ENCODE results near the gene LMBRD2.
"Not testable (repeated sequence)": the region's sequence is repeated elsewhere in the genome, so short reads cannot be mapped to it uniquely, and the experiment has no call there.

Gene LMBRD2

GRCh38 chr5:36150676-36151433 is 832 bp downstream of the LMBRD2 start:
- Mint-ChIP-seq H3K27me3 (no peaks in the 10 kb centered on the region), H3K36me3 (ENCODE audit: low read depth) (peaks cover 31% of the 10 kb centered on the region), H3K9me3 (no peaks in the 10 kb centered on the region), H3K27ac (peak overlapping the region; percentile 85), H3K4me1 (ENCODE audit: low read depth) (peaks cover 66% of the 10 kb centered on the region), H3K4me3 (peak overlapping the region; percentile 91)

DNA sequence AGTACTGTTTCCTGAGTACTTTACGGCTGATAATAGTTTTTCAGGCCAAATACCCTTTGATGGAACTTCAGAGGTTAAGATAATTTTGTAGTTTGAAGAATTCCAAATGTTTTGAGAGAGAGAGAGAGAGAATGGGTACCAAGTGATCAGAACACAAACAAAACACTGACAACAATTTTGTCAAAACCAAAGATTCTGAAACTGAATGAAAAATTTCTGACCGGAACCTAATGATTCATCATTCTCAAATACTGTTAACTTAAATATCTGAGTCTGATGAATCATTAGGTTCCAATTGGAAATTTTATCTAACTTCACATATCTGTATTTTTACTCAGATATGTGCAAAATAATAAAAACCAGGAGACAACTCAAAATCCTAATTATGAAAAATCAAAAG is 4.0 kb downstream of the LMBRD2 start:
- Mint-ChIP-seq H3K9me3 (no peaks in the 10 kb centered on the region), H3K4me3 (no peak overlapping the region), H3K4me1 (ENCODE audit: low read depth) (peaks cover 37% of the 10 kb centered on the region), H3K27me3 (no peaks in the 10 kb centered on the region), H3K36me3 (ENCODE audit: low read depth) (peaks cover 7% of the 10 kb centered on the region), H3K27ac (no peak overlapping the region)

DNA sequence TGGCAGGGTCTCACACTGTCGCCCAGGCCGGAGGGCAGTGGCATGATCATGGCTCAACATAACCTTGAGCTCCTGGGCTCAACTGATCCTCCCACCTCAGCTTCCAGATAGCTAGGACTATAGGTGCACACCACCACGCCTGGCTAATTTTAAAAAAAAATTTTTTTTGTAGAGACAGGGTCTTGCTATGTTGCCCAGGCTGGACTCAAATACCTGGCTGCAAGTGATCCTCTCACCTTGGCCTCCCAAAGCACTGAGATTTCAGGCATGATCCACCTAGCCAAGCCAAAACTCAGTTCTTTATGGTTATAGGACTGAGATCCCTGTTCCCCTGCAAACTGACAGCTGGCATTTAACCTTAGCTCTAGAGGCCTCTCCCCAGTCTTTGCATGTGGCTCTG is 5.3 kb downstream of the LMBRD2 start:
- H3K27ac Mint-ChIP-seq: no peak overlapping the region
- peaks cover 4% of the 10 kb centered on the region for H3K36me3 Mint-ChIP-seq (ENCODE audit: low read depth)
- H3K4me1 Mint-ChIP-seq (ENCODE audit: low read depth): peaks cover 34% of the 10 kb centered on the region
- no peaks in the 10 kb centered on the region for H3K9me3 Mint-ChIP-seq
- no peak overlapping the region for H3K4me3 Mint-ChIP-seq
- no peaks in the 10 kb centered on the region for H3K27me3 Mint-ChIP-seq

GRCh38 chr5:36145311-36145710 is 6.4 kb downstream of the LMBRD2 start:
- peaks cover 13% of the 10 kb centered on the region for H3K36me3 Mint-ChIP-seq (ENCODE audit: low read depth)
- no peak overlapping the region for H3K27ac Mint-ChIP-seq
- H3K4me1 Mint-ChIP-seq (ENCODE audit: low read depth): peaks cover 27% of the 10 kb centered on the region
- no peak overlapping the region for H3K4me3 Mint-ChIP-seq
- no peaks in the 10 kb centered on the region for H3K9me3 Mint-ChIP-seq
- no peaks in the 10 kb centered on the region for H3K27me3 Mint-ChIP-seq

GRCh38 chr5:36138900-36139683 is 12.6 kb downstream of the LMBRD2 start:
- Mint-ChIP-seq H3K27me3 (no peaks in the 10 kb centered on the region), H3K4me1 (ENCODE audit: low read depth) (no peaks in the 10 kb centered on the region), H3K9me3 (peaks cover 5% of the 10 kb centered on the region), H3K4me3 (no peak overlapping the region), H3K27ac (no peak overlapping the region), H3K36me3 (ENCODE audit: low read depth) (peaks cover 57% of the 10 kb centered on the region)

- Mint-ChIP-seq H3K9me3 (peaks cover 5% of the 10 kb centered on the region), H3K27ac (no peak overlapping the region), H3K36me3 (ENCODE audit: low read depth) (peaks cover 66% of the 10 kb centered on the region), H3K4me3 (no peak overlapping the region), H3K4me1 (ENCODE audit: low read depth) (no peaks in the 10 kb centered on the region), H3K27me3 (no peaks in the 10 kb centered on the region)
Measured at GRCh38 chr5:36136581-36136980, 15.1 kb downstream of the LMBRD2 start.

GRCh38 chr5:36135988-36136387 is 15.7 kb downstream of the LMBRD2 start:
- Mint-ChIP-seq H3K4me1 (ENCODE audit: low read depth) (no peaks in the 10 kb centered on the region), H3K36me3 (ENCODE audit: low read depth) (peaks cover 68% of the 10 kb centered on the region), H3K4me3 (no peak overlapping the region), H3K27me3 (no peaks in the 10 kb centered on the region), H3K27ac (no peak overlapping the region), H3K9me3 (peaks cover 5% of the 10 kb centered on the region)

- H3K27me3 Mint-ChIP-seq; H3K27ac Mint-ChIP-seq; H3K4me3 Mint-ChIP-seq; H3K4me1 Mint-ChIP-seq (ENCODE audit: low read depth); H3K9me3 Mint-ChIP-seq: not testable (repeated sequence)
- peaks cover 65% of the 10 kb centered on the region for H3K36me3 Mint-ChIP-seq (ENCODE audit: low read depth)
Measured at GRCh38 chr5:36133009-36133408, 18.7 kb downstream of the LMBRD2 start.

GRCh38 chr5:36129666-36130065 is 22.0 kb downstream of the LMBRD2 start:
- peaks cover 55% of the 10 kb centered on the region for H3K36me3 Mint-ChIP-seq (ENCODE audit: low read depth)
- H3K4me1 Mint-ChIP-seq (ENCODE audit: low read depth): peaks cover 18% of the 10 kb centered on the region
- H3K27ac Mint-ChIP-seq, H3K27me3 Mint-ChIP-seq, H3K9me3 Mint-ChIP-seq, H3K4me3 Mint-ChIP-seq: not testable (repeated sequence)

GRCh38 chr5:36128795-36129194 is 22.9 kb downstream of the LMBRD2 start:
- Mint-ChIP-seq H3K27me3 (no peaks in the 10 kb centered on the region), H3K9me3 (peaks cover 8% of the 10 kb centered on the region), H3K36me3 (ENCODE audit: low read depth) (peaks cover 58% of the 10 kb centered on the region), H3K27ac (no peak overlapping the region), H3K4me3 (no peak overlapping the region), H3K4me1 (ENCODE audit: low read depth) (peaks cover 18% of the 10 kb centered on the region)

DNA sequence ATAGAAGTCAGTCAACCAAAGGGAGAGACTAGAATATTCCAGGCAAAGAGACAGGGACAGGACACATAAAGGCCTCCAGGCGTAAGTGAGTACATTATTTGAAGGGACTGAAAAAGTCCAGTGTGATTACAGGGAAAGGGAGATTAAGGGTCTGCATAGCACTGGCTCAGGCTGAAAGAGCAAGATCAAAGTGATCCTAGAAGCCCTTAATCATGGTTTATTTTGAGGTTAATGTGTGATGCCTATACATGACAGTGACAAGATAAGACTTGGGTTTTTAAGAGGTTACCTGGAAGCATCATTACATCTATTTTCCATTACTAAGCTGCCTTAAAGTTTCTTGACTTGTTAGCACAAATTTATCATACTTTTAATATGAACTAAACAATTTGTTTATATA is 25.8 kb downstream of the LMBRD2 start:
- Mint-ChIP-seq H3K4me3 (no peak overlapping the region), H3K27me3 (no peaks in the 10 kb centered on the region), H3K36me3 (ENCODE audit: low read depth) (peaks cover 45% of the 10 kb centered on the region), H3K27ac (no peak overlapping the region), H3K4me1 (ENCODE audit: low read depth) (peaks cover 18% of the 10 kb centered on the region), H3K9me3 (peaks cover 8% of the 10 kb centered on the region)

DNA sequence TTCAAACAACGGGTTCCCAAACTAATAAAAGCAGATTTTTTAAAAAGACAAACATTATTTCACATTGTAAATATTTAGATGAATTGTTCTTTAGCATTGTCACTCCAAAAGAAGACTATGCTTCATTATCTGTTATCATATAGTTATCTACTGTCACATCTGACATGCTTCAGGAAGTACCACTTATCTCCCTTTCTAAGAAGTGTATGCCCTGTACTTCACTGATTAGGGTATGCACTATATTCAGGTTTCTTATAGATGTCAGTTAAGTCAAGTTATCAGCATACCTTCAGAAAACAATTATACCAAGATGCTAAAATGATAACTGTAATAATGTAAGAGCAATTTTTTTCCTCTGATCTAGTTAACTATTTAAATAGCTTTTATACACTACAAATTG is 40.4 kb downstream of the LMBRD2 start:
- H3K4me1 Mint-ChIP-seq (ENCODE audit: low read depth): no peaks in the 10 kb centered on the region
- H3K9me3 Mint-ChIP-seq: no peaks in the 10 kb centered on the region
- H3K36me3 Mint-ChIP-seq (ENCODE audit: low read depth): peaks cover 50% of the 10 kb centered on the region
- H3K27ac Mint-ChIP-seq: no peak overlapping the region
- no peaks in the 10 kb centered on the region for H3K27me3 Mint-ChIP-seq
- H3K4me3 Mint-ChIP-seq: no peak overlapping the region

- no peaks in the 10 kb centered on the region for H3K9me3 Mint-ChIP-seq
- no peak overlapping the region for H3K27ac Mint-ChIP-seq
- H3K4me1 Mint-ChIP-seq (ENCODE audit: low read depth): no peaks in the 10 kb centered on the region
- H3K27me3 Mint-ChIP-seq: no peaks in the 10 kb centered on the region
- peaks cover 47% of the 10 kb centered on the region for H3K36me3 Mint-ChIP-seq (ENCODE audit: low read depth)
- no peak overlapping the region for H3K4me3 Mint-ChIP-seq
Measured at GRCh38 chr5:36108758-36109460, 42.8 kb downstream of the LMBRD2 start.

DNA sequence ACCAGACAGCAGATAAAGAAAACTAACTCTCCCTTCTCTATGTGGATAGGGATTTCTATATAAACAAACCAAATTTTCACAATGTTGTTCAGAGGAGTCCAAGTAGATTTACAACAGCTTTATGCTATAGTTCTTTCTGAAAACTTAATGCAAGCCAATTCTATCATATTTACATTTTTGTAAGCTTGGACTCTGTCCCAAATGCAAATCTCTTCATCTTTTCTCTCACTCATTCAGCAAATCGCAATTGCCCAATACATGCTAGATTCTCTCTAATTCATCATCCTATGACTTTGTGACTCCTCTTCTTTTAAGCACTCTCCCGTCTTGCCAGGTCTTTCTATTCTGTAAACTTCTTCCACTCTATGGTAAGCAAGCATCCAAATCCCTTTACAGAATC is 45.9 kb downstream of the LMBRD2 start:
- H3K4me3 Mint-ChIP-seq: no peak overlapping the region
- H3K27ac Mint-ChIP-seq: no peak overlapping the region
- H3K9me3 Mint-ChIP-seq: no peaks in the 10 kb centered on the region
- no peaks in the 10 kb centered on the region for H3K27me3 Mint-ChIP-seq
- peaks cover 45% of the 10 kb centered on the region for H3K36me3 Mint-ChIP-seq (ENCODE audit: low read depth)
- H3K4me1 Mint-ChIP-seq (ENCODE audit: low read depth): no peaks in the 10 kb centered on the region

- Mint-ChIP-seq H3K27me3 (no peaks in the 10 kb centered on the region), H3K36me3 (ENCODE audit: low read depth) (peaks cover 13% of the 10 kb centered on the region)
Measured at GRCh38 chr5:36099748-36100147, 51.9 kb downstream of the LMBRD2 start.

More at GRCh38 chr5:36099748-36100147, 51.9 kb downstream of the LMBRD2 start:
- Mint-ChIP-seq H3K4me1 (ENCODE audit: low read depth) (no peaks in the 10 kb centered on the region), H3K4me3 (no peak overlapping the region), H3K27ac (no peak overlapping the region), H3K9me3 (no peaks in the 10 kb centered on the region)

Measured in stimulated activated naive CD8-positive, alpha-beta T cell treated with anti-CD3 and anti-CD28 coated beads, Interleukin-15, Interleukin-2, amounts not matched to agents 100 ng/mL and 50 ng/mL, for 24 hours (primary cell).